Fibroblast of lung (primary cell): ENCODE data around the gene STOML2.

Source experiments
- EZH2 ChIP-seq: IDR thresholded peaks from 2 replicates; pipeline ENCODE4 v1.5.1; 2012; ENCODE audit warnings: low read length, control low read depth, mild to moderate bottlenecking; ENCODE audit errors: missing control alignments
- TF ChIP-seq, protein P1 (sequence below), 2 donors: IDR thresholded peaks in 1 of 2; conservative IDR thresholded peaks in 1 of 2; 1 replicate in 1 of 2; 2 replicates in 1 of 2; pipeline ENCODE4 v1.5.1; 2011 to 2012; ENCODE audit warnings: low read length in 2 of 2, control low read depth in 1 of 2, inconsistent platforms in 1 of 2, low read depth in 1 of 2, mild to moderate bottlenecking in 1 of 2

GRCh38 chr9:35067056-35067455 lies 35.9 kb downstream of the STOML2 start:
- TF ChIP-seq, protein P1, sequence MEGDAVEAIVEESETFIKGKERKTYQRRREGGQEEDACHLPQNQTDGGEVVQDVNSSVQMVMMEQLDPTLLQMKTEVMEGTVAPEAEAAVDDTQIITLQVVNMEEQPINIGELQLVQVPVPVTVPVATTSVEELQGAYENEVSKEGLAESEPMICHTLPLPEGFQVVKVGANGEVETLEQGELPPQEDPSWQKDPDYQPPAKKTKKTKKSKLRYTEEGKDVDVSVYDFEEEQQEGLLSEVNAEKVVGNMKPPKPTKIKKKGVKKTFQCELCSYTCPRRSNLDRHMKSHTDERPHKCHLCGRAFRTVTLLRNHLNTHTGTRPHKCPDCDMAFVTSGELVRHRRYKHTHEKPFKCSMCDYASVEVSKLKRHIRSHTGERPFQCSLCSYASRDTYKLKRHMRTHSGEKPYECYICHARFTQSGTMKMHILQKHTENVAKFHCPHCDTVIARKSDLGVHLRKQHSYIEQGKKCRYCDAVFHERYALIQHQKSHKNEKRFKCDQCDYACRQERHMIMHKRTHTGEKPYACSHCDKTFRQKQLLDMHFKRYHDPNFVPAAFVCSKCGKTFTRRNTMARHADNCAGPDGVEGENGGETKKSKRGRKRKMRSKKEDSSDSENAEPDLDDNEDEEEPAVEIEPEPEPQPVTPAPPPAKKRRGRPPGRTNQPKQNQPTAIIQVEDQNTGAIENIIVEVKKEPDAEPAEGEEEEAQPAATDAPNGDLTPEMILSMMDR (conservative IDR thresholded peaks at IDR 0.05 in 1 of 2, IDR thresholded peaks at IDR 0.05 in 1 of 2; ENCODE audit: low read depth in 1 of 2, low read length in 2 of 2) = no peak
- no peak for TF ChIP-seq EZH2
